Endodermal cell (in vitro differentiated cells): ENCODE results near the gene ZP2. TPM values are rescaled to one million over a fixed set of nuclear protein-coding genes. Genes with fewer than 3 reads are reported as not detected.
"Not testable (repeated sequence)": the region's sequence is repeated elsewhere in the genome, so short reads cannot be mapped to it uniquely, and the experiment has no call there.

Source experiments
- DNase-seq: peaks from one replicate; pipeline ENCODE4 v3.0.0-alpha.2; 2017
- H3K27ac ChIP-seq: 2 replicates; pipeline ENCODE4 v1.5.1; 2013; ENCODE audit warnings: mild to moderate bottlenecking, low read depth, low read length, moderate library complexity
- H3K27me3 ChIP-seq: 2 replicates; pipeline ENCODE4 v1.6.1; 2013; ENCODE audit warnings: mild to moderate bottlenecking, low read length, moderate library complexity; ENCODE audit not compliant: insufficient read depth, control insufficient read depth, poor library complexity, severe bottlenecking
- H3K36me3 ChIP-seq: 2 replicates; pipeline ENCODE4 v1.7.0; 2013; ENCODE audit warnings: mild to moderate bottlenecking, low read length, moderate library complexity; ENCODE audit not compliant: control insufficient read depth, insufficient read depth
- H3K4me1 ChIP-seq: one replicate; pipeline ENCODE4 v1.7.0; 2013; ENCODE audit warnings: low read length; ENCODE audit not compliant: control insufficient read depth, insufficient read depth
- H3K4me3 ChIP-seq: 2 replicates; pipeline ENCODE4 v1.5.1; 2013; ENCODE audit warnings: mild to moderate bottlenecking, low read length, moderate library complexity
- H3K9ac ChIP-seq: 2 replicates; pipeline ENCODE4 v1.6.1; 2013; ENCODE audit warnings: mild to moderate bottlenecking, low read length, moderate library complexity; ENCODE audit not compliant: poor library complexity, severe bottlenecking; ENCODE audit errors: extremely low read depth
- H3K9me3 ChIP-seq: 2 replicates; pipeline ENCODE4 v1.6.1; 2013; ENCODE audit warnings: mild to moderate bottlenecking, low read length, moderate library complexity; ENCODE audit not compliant: control insufficient read depth
- H3K27ac Mint-ChIP-seq: 2 replicates; pipeline ENCODE4 v1.8.0; 2020; ENCODE audit warnings: mixed read lengths
- H3K27me3 Mint-ChIP-seq: 2 replicates; pipeline ENCODE4 v1.8.0; 2021; ENCODE audit warnings: mild to moderate bottlenecking, mixed read lengths; ENCODE audit not compliant: insufficient read depth
- H3K36me3 Mint-ChIP-seq: 2 replicates; pipeline ENCODE4 v1.8.0; 2020; ENCODE audit warnings: low read depth, mixed read lengths
- H3K4me1 Mint-ChIP-seq: 2 replicates; pipeline ENCODE4 v1.8.0; 2020; ENCODE audit warnings: mixed read lengths
- H3K4me3 Mint-ChIP-seq: 2 replicates; pipeline ENCODE4 v1.8.0; 2020; ENCODE audit warnings: mild to moderate bottlenecking, moderate library complexity, mixed read lengths
- H3K9me3 Mint-ChIP-seq: 2 replicates; pipeline ENCODE4 v1.8.0; 2020; ENCODE audit warnings: mild to moderate bottlenecking, mixed read lengths
- CTCF ChIP-seq: fragments of 200-600 bp; sonication (generic); conservative IDR thresholded peaks from 2 replicates; pipeline ENCODE4 v1.5.0; 2021; ENCODE audit warnings: antibody characterized with exemption, mild to moderate bottlenecking
- WGBS, 2 experiments: methylation state at CpG; one replicate each; pipeline versions ENCODE4 v1.1.5 to v1.1.7; 2013; ENCODE audit warnings: missing lambda C conversion rate in 2 of 2, mixed read lengths in 1 of 2; ENCODE audit not compliant: insufficient coverage in 1 of 2, insufficient read length in 1 of 2; 5-methylcytosine and 5-hydroxymethylcytosine counted together
- total RNA-seq, 2 donors: library from RNA; stranded (reverse); fragmentation: NEBNext Ultra II Directional in 1 of 2; extraction: Animal tissue kit (Norgen Biotek cat#: 25700) in 1 of 2; gene quantifications; 2 replicates in 1 of 2; 3 replicates in 1 of 2; pipeline ENCODE4 v1.2.1, GENCODE V29; 2021

Gene ZP2
- total RNA-seq, 2 donors from 2014 or later = not detected

- H3K27ac ChIP-seq = no peak overlapping the region
- peaks cover 63% of the 10 kb centered on the region for H3K36me3 ChIP-seq
- no peaks in the 10 kb centered on the region for H3K27me3 Mint-ChIP-seq
- H3K9me3 Mint-ChIP-seq = no peaks in the 10 kb centered on the region
- no peak overlapping the region for H3K4me3 Mint-ChIP-seq
- no peak overlapping the region for H3K9ac ChIP-seq
- no peaks in the 10 kb centered on the region for H3K4me1 Mint-ChIP-seq
- DNase-seq = no peak
- H3K9me3 ChIP-seq = peaks cover 4% of the 10 kb centered on the region
- no peak for TF ChIP-seq CTCF
- H3K27me3 ChIP-seq = no peaks in the 10 kb centered on the region
- H3K4me3 ChIP-seq = no peak overlapping the region
- peaks cover 47% of the 10 kb centered on the region for H3K36me3 Mint-ChIP-seq
- H3K4me1 ChIP-seq = no peaks in the 10 kb centered on the region
- no peak overlapping the region for H3K27ac Mint-ChIP-seq
- 91 to 100% methylated on average over 3 of the region's 3 CpGs for WGBS, 2 experiments
Observed at GRCh38 chr16:21172650-21173049, 38.7 kb downstream of the ZP2 start.

- not testable (repeated sequence) for H3K27ac ChIP-seq, H3K27me3 Mint-ChIP-seq, H3K4me3 Mint-ChIP-seq, H3K4me3 ChIP-seq, H3K4me1 Mint-ChIP-seq, H3K27ac Mint-ChIP-seq, H3K9me3 Mint-ChIP-seq, H3K9me3 ChIP-seq, H3K4me1 ChIP-seq, H3K9ac ChIP-seq, DNase-seq, H3K27me3 ChIP-seq
- H3K36me3 Mint-ChIP-seq = peaks cover 39% of the 10 kb centered on the region
- peaks cover 65% of the 10 kb centered on the region for H3K36me3 ChIP-seq
- WGBS, 2 experiments = 87 to 94% methylated on average over 7 to 8 of the region's 8 CpGs
Observed at GRCh38 chr16:21170116-21170515, 41.3 kb downstream of the ZP2 start.

GRCh38 chr16:21169249-21169981 lies 42.0 kb downstream of the ZP2 start:
- no peaks in the 10 kb centered on the region for H3K9me3 ChIP-seq
- no peak overlapping the region for H3K27ac ChIP-seq
- no peak for TF ChIP-seq CTCF
- H3K4me1 Mint-ChIP-seq = no peaks in the 10 kb centered on the region
- no peaks in the 10 kb centered on the region for H3K4me1 ChIP-seq
- peaks cover 65% of the 10 kb centered on the region for H3K36me3 ChIP-seq
- no peaks in the 10 kb centered on the region for H3K27me3 ChIP-seq
- 89 to 94% methylated on average over 3 of the region's 5 CpGs for WGBS, 2 experiments
- DNase-seq = no peak
- H3K27me3 Mint-ChIP-seq = no peaks in the 10 kb centered on the region
- H3K4me3 ChIP-seq = no peak overlapping the region
- H3K4me3 Mint-ChIP-seq = no peak overlapping the region
- no peaks in the 10 kb centered on the region for H3K9me3 Mint-ChIP-seq
- no peak overlapping the region for H3K9ac ChIP-seq
- peaks cover 42% of the 10 kb centered on the region for H3K36me3 Mint-ChIP-seq
- no peak overlapping the region for H3K27ac Mint-ChIP-seq
